Activated CD8-positive, alpha-beta memory T cell treated with anti-CD3 and anti-CD28 coated beads for 24 hours (primary cell): ENCODE measurements around the gene FRMD1.

Experiments
- DNase-seq: peaks from one replicate; pipeline ENCODE4 v3.0.0-alpha.2; 2020

The FRMD1 gene

GRCh38 chr6:168040856-168041496, 38.0 kb downstream of the FRMD1 start:
- DNase-seq, result no peak

GRCh38 chr6:168039849-168040248, 39.2 kb downstream of the FRMD1 start:
- no peak for DNase-seq

GRCh38 chr6:168039301-168039700, 39.7 kb downstream of the FRMD1 start:
- no peak for DNase-seq

GRCh38 chr6:168038576-168039140, 40.4 kb downstream of the FRMD1 start:
- no peak for DNase-seq

GRCh38 chr6:168037856-168038255, 41.2 kb downstream of the FRMD1 start:
- no peak for DNase-seq

- DNase-seq, result no peak
These were observed 41.8 kb downstream of the FRMD1 start for GRCh38 chr6:168037242-168037641.

- DNase-seq, result no peak
These were observed 43.1 kb downstream of the FRMD1 start for GRCh38 chr6:168035661-168036545.

GRCh38 chr6:168035098-168035660, 43.8 kb downstream of the FRMD1 start:
- DNase-seq, result no peak

- no peak for DNase-seq
These were observed 44.5 kb downstream of the FRMD1 start for GRCh38 chr6:168034537-168034936.

GRCh38 chr6:168033791-168034190, 45.2 kb downstream of the FRMD1 start:
- DNase-seq, result no peak

GRCh38 chr6:168032005-168032760, 46.8 kb downstream of the FRMD1 start:
- DNase-seq, result no peak

- no peak for DNase-seq
These were observed 47.5 kb downstream of the FRMD1 start for GRCh38 chr6:168031411-168031971.

GRCh38 chr6:168030908-168031307, 48.1 kb downstream of the FRMD1 start:
- DNase-seq, result no peak

GRCh38 chr6:168030218-168030746, 48.7 kb downstream of the FRMD1 start:
- no peak for DNase-seq

- no peak for DNase-seq
These were observed 49.4 kb downstream of the FRMD1 start for GRCh38 chr6:168029459-168030217.

- no peak for DNase-seq
These were observed 50.8 kb downstream of the FRMD1 start for GRCh38 chr6:168028181-168028580.

GRCh38 chr6:168027521-168027920, 51.5 kb downstream of the FRMD1 start:
- no peak for DNase-seq

GRCh38 chr6:168026925-168027324, 52.1 kb downstream of the FRMD1 start:
- no peak for DNase-seq

- DNase-seq, result no peak
These were observed 52.9 kb downstream of the FRMD1 start for GRCh38 chr6:168025831-168026710.

- no peak for DNase-seq
These were observed 54.0 kb downstream of the FRMD1 start for GRCh38 chr6:168024951-168025510.
